NCI-H146 (cell line): Measurements from ENCODE around the gene KIAA1586.
"Not testable (repeated sequence)": the region's sequence is repeated elsewhere in the genome, so short reads cannot be mapped to it uniquely, and the experiment has no call there.

Experiments used
- DNase-seq: peaks from one replicate; lab custom pipeline; 2025; lab: John Stamatoyannopoulos, UW

KIAA1586 gene

GRCh38 chr6:57046332-57047256 is at the start of gene KIAA1586:
Gene KIAA1586 (plus strand): TSS chr6:57046693. CDS start chr6:57046756, 63 bp downstream.
- peak; percentile 95 for DNase-seq

- DNase-seq = no peak
Observed at GRCh38 chr6:56999049-56999448, 47.4 kb upstream of the KIAA1586 start.

GRCh38 chr6:56999748-57000147 is 46.7 kb upstream of the KIAA1586 start:
- DNase-seq = not testable (repeated sequence)

- no peak for DNase-seq
Observed at GRCh38 chr6:57002197-57002596, 44.3 kb upstream of the KIAA1586 start.

- DNase-seq = no peak
Observed at GRCh38 chr6:57004292-57004691, 42.2 kb upstream of the KIAA1586 start.

GRCh38 chr6:57006101-57006500 is 40.4 kb upstream of the KIAA1586 start:
- no peak for DNase-seq

- DNase-seq = not testable (repeated sequence)
Observed at GRCh38 chr6:57008069-57008468, 38.4 kb upstream of the KIAA1586 start.

GRCh38 chr6:57013521-57013926 is 33.0 kb upstream of the KIAA1586 start:
- DNase-seq = no peak

GRCh38 chr6:57017069-57017468 is 29.4 kb upstream of the KIAA1586 start:
- DNase-seq = no peak

GRCh38 chr6:57017841-57018240 is 28.7 kb upstream of the KIAA1586 start:
- DNase-seq = no peak

- DNase-seq = no peak
Observed at GRCh38 chr6:57019434-57019833, 27.1 kb upstream of the KIAA1586 start.

GRCh38 chr6:57021086-57021720 is 25.3 kb upstream of the KIAA1586 start:
- DNase-seq = peak; percentile 47

GRCh38 chr6:57024321-57024720 is 22.2 kb upstream of the KIAA1586 start:
- no peak for DNase-seq

GRCh38 chr6:57024775-57025174 is 21.7 kb upstream of the KIAA1586 start:
- no peak for DNase-seq

- DNase-seq = no peak
Observed at GRCh38 chr6:57026001-57026400, 20.5 kb upstream of the KIAA1586 start.

- no peak for DNase-seq
Observed at GRCh38 chr6:57027301-57027700, 19.2 kb upstream of the KIAA1586 start.

- DNase-seq = no peak
Observed at GRCh38 chr6:57029213-57029612, 17.3 kb upstream of the KIAA1586 start.

- DNase-seq = no peak
Observed at GRCh38 chr6:57033228-57033627, 13.3 kb upstream of the KIAA1586 start.

- no peak for DNase-seq
Observed at GRCh38 chr6:57035549-57035948, 10.9 kb upstream of the KIAA1586 start.

- DNase-seq = no peak
Observed at GRCh38 chr6:57038906-57039305, 7.6 kb upstream of the KIAA1586 start.

- no peak for DNase-seq
Observed at GRCh38 chr6:57040011-57040410, 6.5 kb upstream of the KIAA1586 start.

GRCh38 chr6:57044061-57044460 is 2.4 kb upstream of the KIAA1586 start:
- not testable (repeated sequence) for DNase-seq

- DNase-seq = no peak
Observed at GRCh38 chr6:57044568-57044967, 1.9 kb upstream of the KIAA1586 start.
